Natural killer cell (primary cell): ENCODE results near the gene GIT2. TPM values are rescaled to one million over a fixed set of nuclear protein-coding genes. Genes with fewer than 3 reads are reported as not detected.
A peak's percentile ranks its signal among the peaks of the same experiment; 100 is the strongest.

Experiments used
- ATAC-seq, 3 donors: fragments of 150-1000 bp in 2 of 3; fragments of 200-7000 bp in 1 of 3; cut with Tn5 transposase; 1 replicate in 1 of 3; 2 replicates in 2 of 3; pipeline ENCODE4 v1.10.0; 2021; ENCODE audit warnings: mild to moderate bottlenecking in 2 of 3, moderate library complexity in 2 of 3
- DNase-seq, 2 donors: peaks; one replicate each; pipeline versions ENCODE4 v3.0.0 to v3.0.0-alpha.2; 2013 to 2021; ENCODE audit warnings: mixed read lengths in 1 of 2
- H3K27ac ChIP-seq: one replicate; pipeline ENCODE4 v1.5.1; 2013; ENCODE audit warnings: mild to moderate bottlenecking, low read length
- H3K27me3 ChIP-seq: one replicate; pipeline ENCODE4 v1.6.1; 2013; ENCODE audit warnings: low read length; ENCODE audit not compliant: control insufficient read depth, insufficient read depth
- H3K36me3 ChIP-seq: one replicate; pipeline ENCODE4 v1.6.1; 2013; ENCODE audit warnings: low read length; ENCODE audit not compliant: control insufficient read depth, insufficient read depth
- H3K4me1 ChIP-seq: one replicate; pipeline ENCODE4 v1.6.1; 2013; ENCODE audit warnings: low read length; ENCODE audit not compliant: control insufficient read depth, insufficient read depth
- H3K4me3 ChIP-seq: one replicate; pipeline ENCODE4 v1.5.1; 2013; ENCODE audit warnings: low read length
- H3K9me3 ChIP-seq: one replicate; pipeline ENCODE4 v1.6.1; 2013; ENCODE audit warnings: low read length; ENCODE audit not compliant: control insufficient read depth, insufficient read depth
- H3K27ac Mint-ChIP-seq, 2 donors: one replicate each; pipeline ENCODE4 v1.8.0; 2022; ENCODE audit warnings: mild to moderate bottlenecking in 2 of 2, mixed read lengths in 2 of 2, moderate library complexity in 1 of 2
- H3K27me3 Mint-ChIP-seq, 2 donors: one replicate each; pipeline ENCODE4 v1.8.0; 2022; ENCODE audit warnings: low read depth in 2 of 2, mixed read lengths in 2 of 2
- H3K36me3 Mint-ChIP-seq: one replicate; pipeline ENCODE4 v1.8.0; 2022; ENCODE audit warnings: mixed read lengths
- H3K4me1 Mint-ChIP-seq, 2 donors: one replicate each; pipeline ENCODE4 v1.8.0; 2022; ENCODE audit warnings: mixed read lengths in 2 of 2
- H3K4me3 Mint-ChIP-seq: one replicate; pipeline ENCODE4 v1.8.0; 2022; ENCODE audit warnings: mild to moderate bottlenecking, moderate library complexity, mixed read lengths
- H3K9me3 Mint-ChIP-seq, 2 donors: one replicate each; pipeline ENCODE4 v1.8.0; 2022; ENCODE audit warnings: mixed read lengths in 2 of 2
- WGBS: methylation state at CpG from one replicate; pipeline ENCODE4 v1.1.7; 2013; ENCODE audit warnings: missing lambda C conversion rate; ENCODE audit not compliant: insufficient coverage; 5-methylcytosine and 5-hydroxymethylcytosine counted together
- intact Hi-C: fragments of 100-400 bp; cut with micrococcal nuclease; formaldehyde crosslinking; loops from one replicate; pipeline ENCODE4 v1.14.2; 2022
- total RNA-seq, 4 donors: library from RNA; stranded (reverse); fragments of 120-200 nt in 1 of 4; gene quantifications; one replicate each; pipeline versions ENCODE4 v1.2.3 to v1.2.4, GENCODE V29; 2013 to 2022
- TF ChIP-seq, protein P1 (sequence below): fragments of 200-600 bp; IDR thresholded peaks from one replicate; pipeline ENCODE4 v1.8.0; 2022; ENCODE audit warnings: antibody characterized with exemption

GIT2 gene
- total RNA-seq, 3 donors from 2014 or later (not counting 1 experiment from before 2014, with no cell fraction given) = 98.8 to 118 (median 117) TPM

DNA sequence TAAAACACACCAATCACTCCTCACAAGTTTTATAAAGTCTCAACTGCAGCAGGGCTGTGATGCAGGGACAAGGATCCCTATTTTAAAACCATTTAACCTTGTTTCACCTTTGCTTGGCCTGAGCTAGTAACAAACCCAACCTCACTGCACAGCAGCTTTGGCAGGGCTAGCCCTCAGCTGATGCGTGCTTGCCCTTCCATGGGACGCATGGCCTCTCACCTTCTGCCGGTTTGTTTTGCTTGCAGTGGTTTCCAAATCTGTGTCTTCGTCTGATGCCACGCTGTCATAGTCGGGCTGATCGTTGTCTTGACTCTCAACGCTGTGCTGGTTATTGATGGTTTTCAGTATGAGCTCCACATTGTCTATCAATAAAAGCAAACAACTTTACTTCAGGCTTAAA, 43.3 kb downstream of the GIT2 start:
- Histone ChIP-seq H3K4me1 (no peaks in the 10 kb centered on the region), H3K9me3 (no peaks in the 10 kb centered on the region), H3K27me3 (no peaks in the 10 kb centered on the region), H3K27ac (no peak overlapping the region), H3K4me3 (no peak overlapping the region), H3K36me3 (peaks cover 65% of the 10 kb centered on the region)
- TF ChIP-seq, protein P1, sequence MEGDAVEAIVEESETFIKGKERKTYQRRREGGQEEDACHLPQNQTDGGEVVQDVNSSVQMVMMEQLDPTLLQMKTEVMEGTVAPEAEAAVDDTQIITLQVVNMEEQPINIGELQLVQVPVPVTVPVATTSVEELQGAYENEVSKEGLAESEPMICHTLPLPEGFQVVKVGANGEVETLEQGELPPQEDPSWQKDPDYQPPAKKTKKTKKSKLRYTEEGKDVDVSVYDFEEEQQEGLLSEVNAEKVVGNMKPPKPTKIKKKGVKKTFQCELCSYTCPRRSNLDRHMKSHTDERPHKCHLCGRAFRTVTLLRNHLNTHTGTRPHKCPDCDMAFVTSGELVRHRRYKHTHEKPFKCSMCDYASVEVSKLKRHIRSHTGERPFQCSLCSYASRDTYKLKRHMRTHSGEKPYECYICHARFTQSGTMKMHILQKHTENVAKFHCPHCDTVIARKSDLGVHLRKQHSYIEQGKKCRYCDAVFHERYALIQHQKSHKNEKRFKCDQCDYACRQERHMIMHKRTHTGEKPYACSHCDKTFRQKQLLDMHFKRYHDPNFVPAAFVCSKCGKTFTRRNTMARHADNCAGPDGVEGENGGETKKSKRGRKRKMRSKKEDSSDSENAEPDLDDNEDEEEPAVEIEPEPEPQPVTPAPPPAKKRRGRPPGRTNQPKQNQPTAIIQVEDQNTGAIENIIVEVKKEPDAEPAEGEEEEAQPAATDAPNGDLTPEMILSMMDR = no peak
- Mint-ChIP-seq H3K27ac (peak overlapping the region in 1 of 2 donors; percentile 21), H3K4me1 (peaks cover 7 to 13% of the 10 kb centered on the region in 2 donors), H3K4me3 (no peak overlapping the region), H3K36me3 (peaks cover 52% of the 10 kb centered on the region), H3K27me3 (no peaks in the 10 kb centered on the region), H3K9me3 (no peaks in the 10 kb centered on the region)
- WGBS = 96% methylated on average over 8 of the region's 8 CpGs
- no peak for ATAC-seq
- intact Hi-C loops = no loop called here
- DNase-seq = no peak

DNA sequence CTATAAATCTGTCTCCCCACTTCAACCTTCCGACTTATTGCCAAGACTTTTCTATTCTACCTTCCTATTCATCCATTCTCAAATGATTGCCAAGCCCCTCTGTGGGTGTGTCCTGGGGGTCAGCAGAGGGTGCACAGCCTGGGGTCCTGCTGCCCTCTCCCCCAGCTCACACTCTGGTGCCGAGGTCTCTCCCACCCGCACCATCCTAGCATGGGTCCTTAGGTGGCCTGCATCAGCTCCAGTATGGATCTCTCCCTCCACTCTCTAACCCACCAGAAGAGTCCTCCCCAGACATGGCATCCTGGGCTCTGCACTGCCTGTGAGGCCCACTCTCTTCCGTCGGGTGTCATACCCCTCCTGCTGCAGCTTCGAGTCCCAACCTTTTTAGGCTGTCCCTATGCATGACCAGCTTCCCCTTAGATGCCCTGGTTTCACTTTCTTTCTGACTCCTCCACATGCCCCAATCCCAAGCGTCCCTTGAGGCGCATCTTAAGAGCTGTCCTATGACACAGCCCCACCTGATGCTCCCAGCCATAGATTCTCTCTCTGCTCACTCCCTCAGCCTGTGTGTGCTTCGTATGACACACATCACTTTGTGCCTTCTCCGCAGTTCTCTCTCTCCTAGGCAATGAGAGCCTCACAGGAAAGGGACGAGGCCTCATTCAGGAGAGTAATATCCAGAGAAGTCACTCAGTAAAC, 43.9 kb downstream of the GIT2 start:
- 86% methylated on average over 11 of the region's 11 CpGs for WGBS
- ATAC-seq (no peak), DNase-seq (no peak)
- Mint-ChIP-seq H3K4me1 (peaks cover 12 to 18% of the 10 kb centered on the region in 2 donors), H3K27ac (peak overlapping the region in 1 of 2 donors; percentile 21), H3K4me3 (no peak overlapping the region), H3K36me3 (peaks cover 54% of the 10 kb centered on the region), H3K27me3 (no peaks in the 10 kb centered on the region), H3K9me3 (no peaks in the 10 kb centered on the region)
- Histone ChIP-seq H3K9me3 (no peaks in the 10 kb centered on the region), H3K36me3 (peaks cover 66% of the 10 kb centered on the region), H3K27ac (no peak overlapping the region), H3K27me3 (no peaks in the 10 kb centered on the region), H3K4me1 (no peaks in the 10 kb centered on the region), H3K4me3 (no peak overlapping the region)
- intact Hi-C loops = no loop called here
- TF ChIP-seq, protein P1 = no peak

DNA sequence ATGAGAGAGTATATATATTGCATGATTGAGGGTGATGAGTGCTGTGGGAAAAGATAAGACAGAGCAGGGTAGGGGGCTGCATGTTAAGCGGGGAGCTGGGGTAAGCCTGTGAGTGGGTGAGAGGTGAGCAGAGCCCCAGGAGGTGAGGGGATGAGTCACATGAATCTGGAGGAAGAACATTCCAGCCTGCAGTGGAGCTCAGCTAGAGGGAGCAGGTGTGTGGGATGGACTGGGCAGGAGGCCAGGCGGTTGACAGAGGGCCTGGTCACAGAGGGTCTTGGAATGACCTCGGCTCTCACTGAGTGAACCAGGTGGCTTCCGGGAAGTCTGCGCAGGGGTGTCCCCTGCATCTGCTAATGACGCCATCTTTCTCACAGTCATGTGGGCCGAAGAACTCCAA, 44.4 kb downstream of the GIT2 start:
- intact Hi-C loops = no loop called here
- Histone ChIP-seq H3K27me3 (no peaks in the 10 kb centered on the region), H3K27ac (no peak overlapping the region), H3K36me3 (peaks cover 67% of the 10 kb centered on the region), H3K4me1 (peaks cover 5% of the 10 kb centered on the region), H3K4me3 (no peak overlapping the region), H3K9me3 (no peaks in the 10 kb centered on the region)
- Mint-ChIP-seq H3K4me1 (peaks cover 18 to 24% of the 10 kb centered on the region in 2 donors), H3K27me3 (no peaks in the 10 kb centered on the region), H3K9me3 (no peaks in the 10 kb centered on the region), H3K4me3 (no peak overlapping the region), H3K27ac (peak overlapping the region; percentile 21 to 80), H3K36me3 (peaks cover 60% of the 10 kb centered on the region)
- TF ChIP-seq, protein P1 = no peak
- DNase-seq = no peak
- 97% methylated on average over 7 of the region's 7 CpGs for WGBS
- no peak for ATAC-seq

DNA sequence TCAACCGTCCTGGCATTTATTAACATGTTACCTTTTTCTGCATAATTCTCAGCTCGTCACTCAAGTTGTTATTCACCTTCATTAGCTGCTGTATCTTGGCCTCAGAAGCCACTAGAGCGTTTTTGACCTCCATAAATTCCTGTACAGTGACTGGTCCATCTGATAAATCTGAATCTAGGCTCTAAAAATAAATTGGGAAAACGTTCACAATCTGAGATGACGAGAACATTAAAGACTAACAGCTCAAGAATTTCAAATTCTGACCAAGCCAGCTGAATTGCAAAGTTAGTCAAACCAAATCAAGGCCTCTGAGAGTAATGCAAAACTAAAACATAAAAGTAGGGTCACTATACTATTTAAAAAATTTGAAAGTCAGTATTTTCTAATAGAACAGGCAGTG, 45.0 kb downstream of the GIT2 start:
- H3K4me1 Mint-ChIP-seq = peaks cover 22 to 28% of the 10 kb centered on the region in 2 donors
- DNase-seq (no peak), ATAC-seq (no peak)
- Histone ChIP-seq H3K27me3 (no peaks in the 10 kb centered on the region), H3K4me3 (no peak overlapping the region), H3K4me1 (peaks cover 8% of the 10 kb centered on the region), H3K36me3 (peaks cover 69% of the 10 kb centered on the region), H3K9me3 (no peaks in the 10 kb centered on the region), H3K27ac (no peak overlapping the region)
- H3K27me3 Mint-ChIP-seq = no peaks in the 10 kb centered on the region
- peaks cover 64% of the 10 kb centered on the region for H3K36me3 Mint-ChIP-seq
- H3K27ac Mint-ChIP-seq = peak overlapping the region; percentile 76 to 80
- WGBS = 88% methylated on average over 5 of the region's 5 CpGs
- no peak overlapping the region for H3K4me3 Mint-ChIP-seq
- intact Hi-C loops = no loop called here
- TF ChIP-seq, protein P1 = no peak
- H3K9me3 Mint-ChIP-seq = no peaks in the 10 kb centered on the region
